Measurements from ENCODE around the gene MRPS7.

Gene MRPS7

DNA sequence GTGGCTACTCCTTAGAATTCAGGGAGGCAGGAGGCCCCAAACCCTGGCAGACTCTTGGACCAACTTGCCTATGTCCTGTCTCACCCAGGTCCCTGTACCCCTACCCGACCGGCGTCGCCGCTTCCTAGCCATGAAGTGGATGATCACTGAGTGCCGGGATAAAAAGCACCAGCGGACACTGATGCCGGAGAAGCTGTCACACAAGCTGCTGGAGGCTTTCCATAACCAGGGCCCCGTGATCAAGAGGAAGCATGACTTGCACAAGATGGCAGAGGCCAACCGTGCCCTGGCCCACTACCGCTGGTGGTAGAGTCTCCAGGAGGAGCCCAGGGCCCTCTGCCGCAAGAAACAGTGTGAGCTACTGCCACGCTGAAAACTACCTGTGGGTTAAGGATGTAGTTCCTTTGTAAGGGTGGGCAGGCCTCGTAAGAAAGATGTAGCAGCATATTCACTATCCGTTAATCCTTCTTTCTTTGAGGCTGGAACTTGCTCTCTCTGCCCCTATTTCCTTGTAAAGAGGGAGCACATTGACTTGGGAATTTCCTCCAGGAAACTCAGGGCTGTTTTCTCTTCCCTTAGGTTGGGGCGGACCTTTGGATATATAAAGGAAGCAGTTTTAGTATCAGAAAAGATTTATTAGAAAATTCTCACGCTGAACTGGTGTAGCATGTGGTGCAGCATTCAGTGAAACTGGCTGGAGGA is 4.1 kb downstream of the MRPS7 start:
- TF ChIP-seq, protein P1, sequence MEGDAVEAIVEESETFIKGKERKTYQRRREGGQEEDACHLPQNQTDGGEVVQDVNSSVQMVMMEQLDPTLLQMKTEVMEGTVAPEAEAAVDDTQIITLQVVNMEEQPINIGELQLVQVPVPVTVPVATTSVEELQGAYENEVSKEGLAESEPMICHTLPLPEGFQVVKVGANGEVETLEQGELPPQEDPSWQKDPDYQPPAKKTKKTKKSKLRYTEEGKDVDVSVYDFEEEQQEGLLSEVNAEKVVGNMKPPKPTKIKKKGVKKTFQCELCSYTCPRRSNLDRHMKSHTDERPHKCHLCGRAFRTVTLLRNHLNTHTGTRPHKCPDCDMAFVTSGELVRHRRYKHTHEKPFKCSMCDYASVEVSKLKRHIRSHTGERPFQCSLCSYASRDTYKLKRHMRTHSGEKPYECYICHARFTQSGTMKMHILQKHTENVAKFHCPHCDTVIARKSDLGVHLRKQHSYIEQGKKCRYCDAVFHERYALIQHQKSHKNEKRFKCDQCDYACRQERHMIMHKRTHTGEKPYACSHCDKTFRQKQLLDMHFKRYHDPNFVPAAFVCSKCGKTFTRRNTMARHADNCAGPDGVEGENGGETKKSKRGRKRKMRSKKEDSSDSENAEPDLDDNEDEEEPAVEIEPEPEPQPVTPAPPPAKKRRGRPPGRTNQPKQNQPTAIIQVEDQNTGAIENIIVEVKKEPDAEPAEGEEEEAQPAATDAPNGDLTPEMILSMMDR (IDR thresholded peaks at IDR 0.05; ENCODE audit: control insufficient read depth, extremely low read depth, insufficient read depth): no peak
- H3K4me3 ChIP-seq (ENCODE audit: low read depth, low read length): no peak overlapping the region
- no peak for DNase-seq (ENCODE audit: low read depth)

DNA sequence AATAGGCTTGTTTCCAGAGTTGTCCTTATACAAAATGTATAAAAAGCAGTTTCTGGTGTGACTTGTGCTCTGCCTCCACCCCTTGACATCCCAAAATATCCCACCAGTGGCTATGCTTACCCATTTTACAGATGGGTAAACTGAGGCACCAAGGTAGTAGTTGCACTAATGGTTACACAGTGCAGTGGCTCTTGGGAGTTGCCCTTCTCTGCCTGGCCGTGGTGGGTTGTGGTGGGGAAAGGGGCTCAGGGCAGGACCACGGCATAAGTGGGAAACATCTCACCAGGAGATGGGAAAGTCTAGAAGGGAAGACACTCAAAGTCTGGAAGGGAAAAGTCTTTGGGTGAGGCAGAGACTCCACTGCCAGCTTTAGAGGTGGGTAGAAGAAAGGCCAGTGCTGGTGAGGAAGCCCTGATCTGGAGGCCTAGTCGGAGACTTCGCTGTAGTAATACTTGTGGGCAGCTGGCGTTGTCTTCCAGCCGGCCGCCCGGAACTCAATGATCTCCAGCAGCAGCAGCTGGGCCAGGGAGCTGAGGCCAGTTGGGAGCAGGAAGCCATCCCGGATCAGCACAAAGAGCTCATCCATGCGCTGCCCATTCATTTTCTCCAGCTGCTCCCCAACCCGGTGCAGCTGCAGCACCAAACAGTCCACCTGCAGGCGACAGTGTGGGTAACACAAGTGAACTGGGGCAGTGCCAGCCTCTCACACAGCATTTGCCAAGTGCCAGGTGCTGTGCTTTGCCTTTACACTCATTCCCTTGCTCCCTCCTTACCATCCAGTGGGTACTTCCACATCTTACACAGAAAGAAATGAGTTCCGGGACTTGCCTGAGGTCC is 4.9 kb downstream of the MRPS7 start:
- no peak for DNase-seq (ENCODE audit: low read depth)
- no peak overlapping the region for H3K4me3 ChIP-seq (ENCODE audit: low read depth, low read length)
- TF ChIP-seq, protein P1 (IDR thresholded peaks at IDR 0.05; ENCODE audit: control insufficient read depth, extremely low read depth, insufficient read depth): no peak

DNA sequence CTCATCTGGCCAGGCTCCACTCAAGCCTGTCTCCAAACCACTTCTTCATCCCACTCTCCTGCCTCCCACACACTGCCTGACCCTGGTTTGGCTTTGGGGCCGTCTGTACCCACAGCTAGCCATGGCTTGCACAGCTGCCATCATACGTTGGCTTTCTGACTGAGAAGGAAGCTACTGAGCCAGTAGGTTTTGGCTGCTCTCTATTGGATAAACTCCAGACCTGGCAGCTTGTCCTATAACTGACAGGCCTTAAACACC is 5.4 kb downstream of the MRPS7 start:
- TF ChIP-seq, protein P1 (IDR thresholded peaks at IDR 0.05; ENCODE audit: control insufficient read depth, extremely low read depth, insufficient read depth): no peak
- no peak for DNase-seq (ENCODE audit: low read depth)
- H3K4me3 ChIP-seq (ENCODE audit: low read depth, low read length): no peak overlapping the region

DNA sequence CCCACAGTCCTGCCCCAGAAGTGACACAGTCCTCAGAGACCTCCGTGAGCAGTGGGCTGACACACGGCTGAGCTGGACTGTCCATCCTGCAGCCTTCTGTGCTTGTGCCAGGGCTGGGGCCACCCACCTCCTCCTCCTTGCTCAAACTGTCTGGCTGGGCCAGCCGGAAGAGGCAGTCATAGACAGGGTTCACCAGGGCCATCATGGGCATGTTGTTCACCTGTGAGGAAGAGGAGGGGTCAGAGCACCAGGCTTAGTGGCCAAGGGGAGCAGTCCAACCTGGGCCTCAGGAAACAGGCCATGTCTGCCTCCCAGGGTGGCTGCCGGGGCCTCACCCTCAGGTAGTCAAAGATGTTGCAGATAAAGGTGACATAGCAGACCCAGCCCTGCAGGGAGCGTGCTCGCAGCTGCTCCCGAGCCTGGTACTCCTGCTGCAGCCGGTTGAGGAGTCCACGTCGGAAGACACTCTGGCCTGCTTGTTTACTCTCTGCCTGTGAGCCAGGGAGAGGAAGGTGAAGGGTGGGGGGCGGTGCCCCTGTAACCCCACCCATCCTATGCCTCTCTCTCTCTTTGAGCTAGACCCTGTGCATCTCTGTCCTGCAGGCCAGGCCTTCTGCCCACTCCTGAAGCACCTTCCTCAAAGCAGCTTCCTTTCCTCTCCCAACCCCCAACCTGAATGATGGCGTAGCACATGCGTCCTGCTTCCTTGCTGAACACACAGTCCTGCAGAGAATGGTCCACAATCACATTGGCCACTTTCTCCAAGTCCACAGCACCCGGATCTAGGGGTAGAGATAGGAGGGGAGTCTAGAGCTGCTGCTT is 5.9 kb downstream of the MRPS7 start:
- DNase-seq (ENCODE audit: low read depth): no peak
- TF ChIP-seq, protein P1 (IDR thresholded peaks at IDR 0.05; ENCODE audit: control insufficient read depth, extremely low read depth, insufficient read depth): no peak
- no peak overlapping the region for H3K4me3 ChIP-seq (ENCODE audit: low read depth, low read length)

DNA sequence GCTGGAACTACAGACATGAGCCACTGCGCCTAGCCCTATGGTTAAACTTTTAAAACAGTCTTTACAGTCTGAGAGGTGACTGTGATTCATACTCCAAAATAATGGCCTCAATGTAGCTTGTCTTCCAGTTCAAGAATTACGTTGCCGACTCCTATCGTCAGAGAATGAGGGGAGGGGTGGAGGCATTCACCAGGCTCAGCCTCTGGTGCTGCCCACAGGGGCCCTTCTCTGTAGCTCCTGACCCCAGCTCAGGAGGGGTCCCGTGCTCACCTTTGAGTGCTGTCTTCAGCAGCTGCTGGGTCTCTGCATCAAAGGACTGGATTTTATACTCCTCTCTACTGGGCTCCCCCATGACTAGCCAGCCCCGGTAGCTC is 8.2 kb downstream of the MRPS7 start:
- peak overlapping the region; percentile 92 for H3K4me3 ChIP-seq (ENCODE audit: low read depth, low read length)
- TF ChIP-seq, protein P1 (IDR thresholded peaks at IDR 0.05; ENCODE audit: control insufficient read depth, extremely low read depth, insufficient read depth): no peak
- no peak for DNase-seq (ENCODE audit: low read depth)

DNA sequence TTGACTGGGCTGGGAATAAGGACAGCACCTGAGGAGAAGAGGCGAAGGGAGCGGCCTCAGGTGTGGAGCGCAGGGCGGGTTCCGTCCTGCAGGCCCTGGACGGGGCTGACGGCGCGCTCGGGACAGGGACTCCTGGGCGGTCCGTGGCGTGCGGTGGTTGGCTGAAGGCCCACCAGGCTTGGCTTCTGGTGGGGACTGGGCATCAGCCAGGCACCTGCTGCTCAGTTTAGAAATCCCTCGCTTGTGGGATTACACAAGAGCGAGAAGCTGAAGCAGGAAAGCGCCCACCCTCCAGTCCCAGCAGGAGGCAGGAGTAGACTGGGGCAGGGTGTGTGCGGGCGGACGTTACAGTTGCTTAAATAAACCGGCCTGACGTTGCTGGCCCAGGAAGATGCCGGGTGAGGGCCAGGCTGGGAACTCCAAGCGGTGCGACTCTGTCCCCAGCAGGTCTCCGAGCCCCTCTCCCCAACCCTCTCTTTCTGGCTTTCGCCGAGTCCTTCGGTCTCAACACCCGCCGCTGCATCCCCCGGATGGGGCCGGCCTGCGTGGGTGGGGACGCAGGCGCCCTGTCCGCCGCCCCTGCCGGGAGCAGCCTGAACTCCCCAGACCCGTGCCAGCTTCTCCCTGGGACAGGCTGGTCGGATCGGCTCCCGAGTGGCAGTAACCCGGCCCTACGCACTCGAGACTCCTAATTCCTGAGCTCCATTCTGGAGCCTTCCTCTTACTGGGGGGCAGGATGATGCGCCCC is 8.7 kb downstream of the MRPS7 start:
- TF ChIP-seq, protein P1 (IDR thresholded peaks at IDR 0.05; ENCODE audit: control insufficient read depth, extremely low read depth, insufficient read depth): peak; percentile 23; the same call in 1 of the 2 replicates
- DNase-seq (ENCODE audit: low read depth): no peak
- peak overlapping the region; percentile 92 for H3K4me3 ChIP-seq (ENCODE audit: low read depth, low read length)

Measured in LNCaP clone FGC (cell line).